GM18951 (cell line): ENCODE measurements around the gene HEATR5A.

Experiments
- POLR2A ChIP-seq: IDR thresholded peaks from 4 replicates; pipeline ENCODE4 v1.6.1; 2011; ENCODE audit warnings: mild to moderate bottlenecking; ENCODE audit not compliant: insufficient read length, insufficient read depth; ENCODE audit errors: extremely low read depth
- in situ Hi-C: fragments of 300-500 bp; cut with MboI; formaldehyde crosslinking; loops from one replicate; pipeline ENCODE4 v1.12.0; 2022; ENCODE audit warnings: low sequenced_read_pairs, mixed read lengths, inconsistent platforms; ENCODE audit not compliant: unreplicated experiment

Gene HEATR5A

GRCh38 chr14:31411218-31411727 is 9.1 kb downstream of the HEATR5A start:
- in situ Hi-C loops: no loop called here

GRCh38 chr14:31410048-31410650 is 10.2 kb downstream of the HEATR5A start:
- in situ Hi-C loops: no loop called here
- TF ChIP-seq POLR2A: no peak

More at GRCh38 chr14:31411218-31411727, 9.1 kb downstream of the HEATR5A start:
- no peak for TF ChIP-seq POLR2A

DNA sequence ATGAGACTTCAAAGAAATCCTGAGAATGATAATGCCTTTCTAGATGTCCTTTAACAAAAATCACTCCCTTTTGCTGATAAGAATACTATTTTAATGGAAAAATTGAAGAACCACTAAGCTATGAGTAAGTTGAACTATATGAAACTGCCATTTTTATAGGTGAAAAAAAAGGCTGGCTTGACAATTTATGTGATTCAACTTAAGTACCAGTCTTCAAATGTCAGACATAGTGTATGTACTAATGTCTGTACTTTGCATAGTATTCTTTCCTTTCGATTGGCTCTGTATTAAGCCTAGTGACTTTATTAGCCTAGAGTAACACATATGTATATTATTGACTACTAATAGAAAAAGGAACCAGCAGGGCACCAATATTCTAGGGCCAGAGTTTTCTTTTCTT is 11.9 kb downstream of the HEATR5A start:
- in situ Hi-C loops: no loop called here
- TF ChIP-seq POLR2A: no peak

GRCh38 chr14:31405599-31406232 is 14.6 kb downstream of the HEATR5A start:
- TF ChIP-seq POLR2A: no peak
- in situ Hi-C loops: no loop called here

DNA sequence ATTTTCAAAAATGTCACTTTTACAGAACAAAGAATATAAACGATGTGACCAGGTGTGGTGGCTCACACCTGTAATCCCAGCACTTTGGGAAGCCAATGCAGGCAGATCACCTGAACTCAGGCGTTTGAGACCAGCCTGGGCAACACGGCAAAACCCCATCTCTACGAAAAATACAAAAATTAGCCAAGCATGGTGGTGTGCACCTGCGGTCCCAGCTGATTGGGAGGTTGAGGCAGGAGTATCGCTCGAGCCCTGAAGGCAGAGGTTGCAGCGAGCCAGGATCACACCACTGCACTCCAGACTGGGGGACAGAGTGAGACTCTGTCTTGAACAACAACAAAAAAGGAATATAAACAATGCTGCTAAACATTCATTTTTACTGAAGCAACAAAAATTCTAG is 15.2 kb downstream of the HEATR5A start:
- in situ Hi-C loops: no loop called here
- no peak for TF ChIP-seq POLR2A

GRCh38 chr14:31403707-31404106 is 16.6 kb downstream of the HEATR5A start:
- in situ Hi-C loops: no loop called here
- TF ChIP-seq POLR2A: no peak

DNA sequence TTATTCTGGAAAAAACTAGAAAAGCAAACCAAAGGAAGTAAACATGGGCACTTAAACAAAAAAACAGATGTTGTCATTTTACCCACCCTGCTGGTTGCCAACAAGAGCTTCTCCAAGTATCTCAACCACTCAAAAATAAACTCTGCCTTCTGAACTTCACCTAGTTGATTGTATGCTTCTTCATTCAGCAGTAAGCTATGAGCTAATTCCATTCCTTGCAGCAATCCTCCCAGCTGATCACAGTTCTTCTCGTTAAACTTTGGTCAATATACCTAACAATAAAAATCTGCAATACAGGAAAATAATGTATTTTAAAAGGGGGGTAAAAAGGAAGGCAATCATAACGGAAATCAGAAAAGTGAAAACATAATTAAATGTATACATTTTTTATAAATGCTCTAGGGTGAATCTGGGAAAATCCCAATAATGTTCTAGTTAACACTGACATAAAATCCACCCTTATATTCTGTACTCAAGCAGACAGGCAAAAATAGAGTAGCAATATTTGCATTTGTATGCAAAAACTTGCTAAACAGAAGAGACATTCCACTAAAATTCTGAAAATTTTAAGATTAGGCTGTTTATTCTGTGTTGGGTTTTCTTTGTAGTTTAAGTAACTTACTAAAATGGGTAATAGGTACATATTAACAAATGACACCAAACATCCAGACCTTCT is 17.4 kb downstream of the HEATR5A start:
- in situ Hi-C loops: no loop called here
- TF ChIP-seq POLR2A: no peak

DNA sequence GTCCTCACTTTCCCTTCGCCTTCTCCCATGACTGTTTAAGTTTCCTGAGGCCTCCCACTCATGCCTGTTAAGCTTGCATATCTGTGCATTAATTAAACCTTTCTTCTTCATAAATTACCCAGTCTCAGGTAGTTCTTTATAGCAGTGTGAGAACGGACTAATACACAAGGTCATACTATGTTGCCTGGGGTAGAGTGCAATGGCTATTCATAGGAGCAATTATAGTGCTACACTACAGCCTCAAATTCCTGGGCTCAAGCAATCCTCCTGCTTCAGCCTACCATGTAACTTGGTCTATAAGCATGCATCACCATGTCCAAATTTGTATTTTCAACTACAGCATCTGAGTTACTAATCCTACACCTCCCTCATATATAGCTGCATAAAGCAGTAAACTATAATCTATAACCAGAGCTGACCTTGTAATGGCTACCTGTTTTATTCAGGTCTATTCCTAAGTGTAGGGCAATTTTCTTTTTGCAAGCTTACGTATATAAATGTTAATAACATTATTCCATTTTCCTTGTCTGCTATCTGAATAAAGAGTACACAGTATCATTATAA is 18.9 kb downstream of the HEATR5A start:
- in situ Hi-C loops: no loop called here
- no peak for TF ChIP-seq POLR2A

DNA sequence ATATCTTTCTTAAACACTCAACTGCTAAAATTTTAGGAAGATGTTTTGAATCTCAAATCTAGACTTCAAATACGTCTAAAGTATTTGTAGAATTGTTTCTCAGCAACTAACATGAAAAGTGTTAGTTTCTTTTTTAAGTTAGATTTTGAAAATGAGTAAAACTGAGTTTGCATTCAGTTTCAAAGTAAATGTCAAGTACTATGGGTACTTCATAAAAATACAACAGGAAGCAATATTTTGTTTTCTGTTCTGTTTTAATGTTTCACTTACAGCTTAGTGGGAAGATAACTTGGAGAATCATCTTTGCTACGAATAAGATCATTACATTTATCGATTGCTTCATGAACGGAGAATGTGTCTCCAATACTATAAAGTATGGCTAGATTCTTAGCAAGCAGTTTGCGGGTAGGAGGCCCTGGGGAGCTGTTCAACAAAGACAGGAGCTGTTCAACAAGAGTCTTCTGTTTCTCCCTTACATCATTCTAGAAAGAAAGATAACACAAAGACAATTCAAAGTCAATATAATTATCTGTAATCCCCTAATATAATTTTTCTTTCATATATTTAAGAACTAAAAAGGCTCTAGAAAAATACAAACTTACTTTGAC is 20.2 kb downstream of the HEATR5A start:
- in situ Hi-C loops: no loop called here
- no peak for TF ChIP-seq POLR2A

DNA sequence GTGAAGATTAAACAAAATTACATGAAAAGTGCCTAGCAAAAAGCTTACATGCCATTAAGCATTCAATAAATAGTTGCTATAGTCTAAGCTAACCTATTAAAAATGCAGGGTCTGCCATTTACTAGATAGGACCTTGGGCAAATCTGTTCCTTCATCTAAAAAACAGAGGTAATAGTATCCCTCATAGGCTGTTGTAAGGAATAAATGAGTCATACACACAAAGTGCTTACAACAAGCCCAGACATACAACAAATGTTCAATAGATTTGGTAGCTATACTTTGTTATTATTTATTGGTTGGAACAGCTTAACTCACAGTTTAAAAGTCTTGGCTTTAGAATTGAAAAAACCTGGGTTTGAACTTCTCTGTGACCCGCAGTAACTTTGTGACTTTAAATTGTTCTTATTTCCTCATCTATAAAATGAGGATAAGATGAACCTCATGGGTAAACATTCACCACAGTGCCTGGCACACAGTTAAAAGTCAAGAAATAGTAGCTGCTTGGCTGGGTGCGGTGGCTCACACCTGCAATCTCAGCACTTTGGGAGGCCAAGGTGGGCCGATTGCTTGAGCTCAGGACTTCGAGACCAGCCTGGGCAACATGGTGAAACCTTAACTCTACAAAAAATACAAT is 24.7 kb downstream of the HEATR5A start:
- in situ Hi-C loops: no loop called here
- no peak for TF ChIP-seq POLR2A

DNA sequence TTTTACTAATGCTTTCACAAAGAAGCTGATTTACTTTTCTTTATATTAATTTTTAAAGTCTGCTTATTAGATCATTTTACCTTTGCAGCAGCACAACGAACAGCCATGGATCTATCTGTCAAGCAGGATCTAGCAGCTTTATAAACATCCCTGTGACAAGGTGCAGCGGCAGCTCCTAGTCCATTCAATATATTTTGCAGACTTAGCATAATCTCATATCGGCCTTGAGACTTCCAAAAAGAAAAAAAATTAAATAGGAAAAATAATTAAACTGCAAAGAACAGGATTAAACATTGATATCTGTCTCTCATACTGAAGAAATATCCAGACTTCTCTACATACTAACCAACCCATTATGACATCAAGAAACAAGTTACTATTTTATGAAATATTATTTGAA is 25.2 kb downstream of the HEATR5A start:
- in situ Hi-C loops: no loop called here
- no peak for TF ChIP-seq POLR2A

DNA sequence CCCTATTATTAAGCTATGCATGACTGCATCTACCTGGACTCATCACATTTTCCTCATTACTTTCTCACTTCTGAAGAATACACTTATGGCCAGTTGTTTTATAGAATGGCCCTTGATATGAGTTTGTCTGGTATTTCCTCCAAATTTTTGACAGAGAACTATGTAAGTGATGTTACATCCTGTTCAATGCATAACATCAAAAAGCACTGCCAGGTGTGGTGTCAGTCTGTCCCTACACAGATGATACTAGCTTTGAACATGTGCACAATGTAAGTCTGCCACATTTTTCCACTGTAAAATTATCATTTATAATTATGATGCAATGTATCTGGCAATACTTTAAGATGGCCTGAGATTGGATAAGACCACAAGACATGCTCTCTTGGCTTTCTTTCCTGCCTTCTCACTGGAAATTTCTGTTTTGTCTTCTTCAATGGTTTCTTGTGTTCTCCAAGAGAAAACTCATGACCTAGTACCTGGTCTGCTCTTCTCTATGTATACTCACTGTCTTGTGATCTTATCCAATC is 28.3 kb downstream of the HEATR5A start:
- TF ChIP-seq POLR2A: no peak
- in situ Hi-C loops: no loop called here
